ENCODE data around the gene GMDS.

- TF ChIP-seq CTCF (IDR thresholded peaks at IDR 0.05; ENCODE audit: low read length) (no peak), EZH2 (optimal IDR thresholded peaks at IDR 0.05; ENCODE audit: low read depth, low read length) (no peak)
Measured at GRCh38 chr6:1862411-1862810, 383.0 kb downstream of the GMDS start.
